GM18502 (cell line): ENCODE results near the gene TOMM6.

Experiments
- ATAC-seq: cut with Tn5 transposase; IDR thresholded peaks from one replicate; pipeline ENCODE4 v1.9.1; 2021; ENCODE audit warnings: mild to moderate bottlenecking; ENCODE audit not compliant: unreplicated experiment, poor library complexity

Gene TOMM6

GRCh38 chr6:41815587-41815986 is 28.1 kb downstream of the TOMM6 start:
- ATAC-seq: no peak

- no peak for ATAC-seq
Observed at GRCh38 chr6:41818271-41819054, 31.0 kb downstream of the TOMM6 start.

GRCh38 chr6:41821266-41821665 is 33.8 kb downstream of the TOMM6 start:
- ATAC-seq: no peak

- ATAC-seq: no peak
Observed at GRCh38 chr6:41822021-41822420, 34.5 kb downstream of the TOMM6 start.

- no peak for ATAC-seq
Observed at GRCh38 chr6:41823178-41823577, 35.7 kb downstream of the TOMM6 start.

- no peak for ATAC-seq
Observed at GRCh38 chr6:41824571-41825569, 37.4 kb downstream of the TOMM6 start.

- ATAC-seq: no peak
Observed at GRCh38 chr6:41826343-41827022, 39.0 kb downstream of the TOMM6 start.

- no peak for ATAC-seq
Observed at GRCh38 chr6:41832263-41832662, 44.8 kb downstream of the TOMM6 start.

GRCh38 chr6:41836022-41836659 is 48.6 kb downstream of the TOMM6 start:
- no peak for ATAC-seq

GRCh38 chr6:41836660-41837052 is 49.2 kb downstream of the TOMM6 start:
- no peak for ATAC-seq
